GM21526 (cell line): Measurements from ENCODE around the gene ANKRA2.
"Not testable (repeated sequence)": the region's sequence is repeated elsewhere in the genome, so short reads cannot be mapped to it uniquely, and the experiment has no call there.

Experiments
- ATAC-seq: cut with Tn5 transposase; IDR thresholded peaks from one replicate; pipeline ENCODE4 v1.9.1; 2021; ENCODE audit warnings: moderate library complexity; ENCODE audit not compliant: unreplicated experiment, low FRiP score

ANKRA2 gene

DNA sequence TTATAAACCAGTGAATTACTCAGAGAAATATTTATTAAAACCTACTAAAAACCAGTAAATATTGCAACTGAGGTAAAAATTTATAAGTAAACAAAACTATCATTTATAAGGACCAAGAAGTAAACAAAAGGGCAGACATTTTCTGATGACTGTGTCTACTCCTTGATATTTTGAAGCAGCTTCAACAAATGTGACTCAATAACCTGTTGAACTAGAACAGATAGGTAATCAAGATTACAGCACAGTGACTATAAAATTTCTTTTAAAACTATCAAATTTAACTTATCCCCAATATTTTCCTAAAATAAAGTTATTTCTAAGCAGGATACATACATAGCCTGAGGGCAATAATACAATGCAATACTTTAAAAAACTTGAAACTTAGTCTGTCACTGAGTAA lies 12.8 kb downstream of the ANKRA2 start:
- no peak for ATAC-seq

DNA sequence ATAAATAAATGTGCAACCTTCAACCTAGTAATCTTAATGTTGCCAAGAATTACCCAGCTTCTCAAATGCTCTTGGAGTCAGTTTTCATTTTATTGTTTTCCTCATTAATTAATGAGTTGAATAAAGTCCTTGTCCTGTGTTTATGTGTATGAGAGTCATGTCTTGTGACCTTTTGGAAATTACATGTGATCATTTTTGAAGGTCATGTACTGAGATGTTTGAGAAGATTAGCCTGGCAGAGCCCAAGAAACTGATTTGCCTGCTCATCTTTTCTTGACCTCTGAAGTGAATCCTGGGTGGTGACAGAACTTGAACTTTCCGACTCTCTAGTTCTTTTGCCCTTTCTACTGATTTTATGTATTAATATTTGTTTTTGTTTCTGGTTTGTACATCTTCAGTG lies 15.4 kb downstream of the ANKRA2 start:
- ATAC-seq = no peak

DNA sequence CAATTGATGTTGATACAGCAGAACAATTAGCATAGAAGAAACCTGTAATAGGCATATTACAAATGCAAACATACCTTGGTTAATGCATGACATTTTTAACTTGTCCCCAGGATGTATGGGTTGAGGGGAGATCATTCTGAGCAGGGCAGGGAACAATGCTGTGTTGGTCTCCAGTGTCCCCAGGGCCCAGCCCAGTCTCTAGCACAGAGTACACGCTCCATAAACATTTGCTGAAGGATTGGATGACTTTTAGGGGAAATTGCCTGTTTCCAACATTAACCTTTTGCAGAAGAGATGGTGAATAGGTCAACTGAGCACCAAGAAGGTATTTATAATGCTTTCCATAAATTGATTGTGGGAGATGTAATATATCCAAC lies 20.0 kb downstream of the ANKRA2 start:
- ATAC-seq = no peak

DNA sequence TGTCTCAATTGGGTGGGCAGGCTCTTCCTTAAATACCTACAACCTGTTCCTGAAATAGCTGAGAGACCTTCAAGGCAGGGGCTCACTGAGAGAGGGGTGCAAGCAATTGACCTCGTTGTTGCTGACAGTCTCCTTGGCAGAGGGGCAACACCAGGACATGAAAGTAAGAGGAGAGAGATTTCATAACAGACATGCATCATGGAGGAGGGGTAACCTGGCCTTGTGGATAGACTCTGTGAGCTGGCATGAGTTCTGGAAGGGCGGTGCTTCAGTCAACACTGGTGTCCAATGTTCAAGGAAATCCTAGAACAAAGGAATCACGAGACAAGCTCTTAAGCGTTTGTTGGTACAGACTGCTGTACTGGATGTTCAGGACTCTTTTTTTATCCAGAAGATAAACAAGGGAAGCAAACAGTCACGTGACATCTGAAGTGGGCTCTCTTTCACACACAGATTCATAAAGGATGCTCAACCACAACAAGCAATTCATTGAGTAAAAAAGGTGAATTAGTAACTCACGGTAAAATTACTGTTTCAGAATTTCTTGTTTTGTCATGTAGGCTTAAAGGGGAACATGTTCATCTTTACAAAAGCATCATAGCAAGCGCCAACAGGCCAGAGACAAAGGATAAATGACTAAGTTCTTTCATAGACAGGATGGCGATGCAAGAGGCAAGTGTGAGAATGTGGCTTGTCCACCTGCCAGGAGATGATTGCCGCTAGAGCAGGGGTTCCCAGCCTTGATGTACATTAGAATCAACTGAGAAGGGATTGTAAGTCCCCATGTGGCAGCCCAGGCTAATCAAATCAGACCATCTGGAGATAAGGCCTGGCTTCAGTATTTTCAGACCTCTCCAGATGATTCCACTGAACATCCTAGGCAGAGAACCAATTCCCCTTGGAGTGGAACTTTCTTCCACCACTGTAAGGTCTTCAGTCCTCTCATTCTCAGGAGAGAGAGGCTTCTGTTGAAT lies 20.7 kb downstream of the ANKRA2 start:
- no peak for ATAC-seq

DNA sequence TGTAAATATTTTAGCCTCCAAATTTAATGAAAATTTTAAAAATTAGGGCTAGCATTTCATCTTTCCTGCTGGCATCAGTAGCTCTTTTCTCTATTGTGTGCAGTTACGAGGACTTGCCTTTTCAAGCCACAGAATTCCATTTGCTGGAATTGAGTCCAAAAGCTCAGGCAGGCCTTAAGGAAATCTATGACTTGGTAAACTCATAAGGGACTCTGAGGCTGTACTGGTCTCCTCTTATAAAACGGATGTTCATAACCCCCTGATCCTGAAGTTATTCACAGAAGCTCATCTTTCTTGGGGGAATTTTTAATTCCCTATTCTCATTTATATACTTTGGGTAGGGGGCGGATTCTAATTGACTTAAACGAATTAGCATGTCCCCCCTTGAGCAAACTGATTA lies 23.4 kb downstream of the ANKRA2 start:
- no peak for ATAC-seq

DNA sequence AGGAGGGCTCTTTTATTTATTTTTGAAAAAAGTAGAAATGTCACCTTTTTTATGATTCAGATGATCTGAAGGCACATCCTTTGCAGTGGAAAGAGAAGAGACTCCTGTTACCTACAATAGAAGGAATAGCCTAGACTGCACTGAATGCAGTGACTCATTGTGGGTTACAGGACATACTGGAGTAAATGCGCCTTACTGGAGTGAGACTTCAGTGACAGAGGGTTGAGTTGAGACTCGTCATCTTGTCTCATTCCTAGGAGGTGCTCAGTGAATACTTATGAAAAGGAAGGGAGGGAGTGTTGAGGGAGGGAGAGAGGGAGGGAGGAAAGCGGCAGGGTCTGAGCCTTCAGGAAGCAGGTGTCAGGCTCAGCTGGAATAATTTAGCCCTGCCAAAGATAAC lies 25.2 kb downstream of the ANKRA2 start:
- no peak for ATAC-seq

DNA sequence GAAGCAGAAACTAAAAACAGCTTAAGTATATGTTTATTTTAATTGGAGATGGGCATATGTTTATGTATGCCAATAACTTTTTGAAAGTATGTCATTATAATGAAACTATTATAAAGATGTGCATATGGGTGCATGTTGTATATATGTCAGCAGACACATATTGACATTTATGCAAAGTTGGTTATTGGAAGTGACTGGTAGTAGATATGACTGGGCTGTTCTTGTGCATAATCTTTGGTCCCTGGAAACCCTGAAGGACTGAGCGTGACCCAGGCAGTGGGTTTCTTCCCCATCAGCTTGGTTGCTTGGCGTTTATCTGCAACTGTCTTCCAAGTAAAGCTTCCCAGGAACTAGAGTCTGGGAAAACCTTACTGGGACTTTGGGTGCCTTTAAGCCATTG lies 25.7 kb downstream of the ANKRA2 start:
- ATAC-seq = no peak

DNA sequence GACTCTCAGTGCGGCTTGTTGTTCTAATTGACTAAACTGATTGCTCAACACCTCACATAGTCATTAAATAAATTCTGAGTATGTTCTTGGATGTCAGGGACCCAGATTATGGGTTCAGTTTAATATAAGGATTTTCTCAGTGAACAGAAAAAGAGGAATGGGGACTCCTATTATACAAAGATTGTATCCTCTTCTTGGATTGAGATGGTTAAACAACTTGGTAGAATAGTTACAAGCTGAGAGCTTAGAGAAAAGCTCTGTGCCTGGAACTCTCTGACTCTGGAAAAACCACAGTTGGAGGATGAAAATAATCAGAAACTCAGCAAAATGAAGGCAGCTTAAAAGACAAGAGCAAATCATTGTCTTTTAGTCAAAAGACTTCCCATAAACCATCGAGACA lies 30.5 kb downstream of the ANKRA2 start:
- no peak for ATAC-seq

DNA sequence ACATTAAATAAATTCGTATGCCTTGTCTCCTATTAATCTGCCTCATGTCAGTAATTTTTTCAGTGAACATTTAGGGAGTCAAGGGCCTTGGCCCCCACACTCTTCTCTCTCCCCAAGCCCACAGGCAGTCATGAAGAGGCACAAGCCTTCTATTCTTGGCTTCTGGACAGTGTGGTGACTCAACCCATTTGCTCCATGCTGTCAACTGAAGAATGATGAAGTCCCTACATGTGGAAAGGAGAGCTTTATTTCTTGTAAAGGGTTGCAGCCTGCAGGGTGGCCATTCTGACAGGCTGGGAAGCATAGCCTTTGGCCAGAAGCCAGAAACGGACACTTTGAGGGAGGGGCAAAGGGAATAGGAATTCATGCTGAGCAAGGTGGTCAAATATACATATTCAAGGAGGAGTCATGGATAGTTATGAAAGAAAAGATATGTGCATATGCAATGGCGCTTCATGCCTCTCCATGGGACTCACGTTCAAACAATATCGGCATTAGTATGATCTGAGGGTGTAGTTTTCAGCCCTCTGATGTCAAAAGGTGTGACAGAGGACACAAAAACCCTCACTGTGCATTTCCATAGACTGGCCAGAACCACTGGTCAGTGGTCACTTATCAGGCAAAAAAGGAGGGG lies 31.3 kb downstream of the ANKRA2 start:
- ATAC-seq = no peak

DNA sequence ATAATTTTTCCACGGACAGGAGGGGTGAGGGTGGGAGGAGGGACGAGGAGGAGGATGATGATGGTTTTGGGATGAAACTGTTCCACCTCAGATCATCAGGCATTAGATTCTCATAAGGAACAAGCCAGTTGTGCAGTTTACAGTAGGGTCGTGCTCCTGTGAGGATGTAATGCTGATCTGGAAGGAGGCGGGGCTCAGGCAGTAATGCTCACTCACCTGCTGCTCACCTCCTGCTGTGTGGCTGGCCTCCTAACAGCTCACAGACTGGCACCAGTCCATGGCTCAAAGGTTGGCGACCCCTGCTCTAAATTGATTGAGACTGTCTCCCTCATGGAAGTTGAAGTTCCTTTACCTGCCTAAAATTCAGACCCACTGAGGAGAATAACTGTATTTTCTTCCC lies 33.2 kb downstream of the ANKRA2 start:
- ATAC-seq = no peak

DNA sequence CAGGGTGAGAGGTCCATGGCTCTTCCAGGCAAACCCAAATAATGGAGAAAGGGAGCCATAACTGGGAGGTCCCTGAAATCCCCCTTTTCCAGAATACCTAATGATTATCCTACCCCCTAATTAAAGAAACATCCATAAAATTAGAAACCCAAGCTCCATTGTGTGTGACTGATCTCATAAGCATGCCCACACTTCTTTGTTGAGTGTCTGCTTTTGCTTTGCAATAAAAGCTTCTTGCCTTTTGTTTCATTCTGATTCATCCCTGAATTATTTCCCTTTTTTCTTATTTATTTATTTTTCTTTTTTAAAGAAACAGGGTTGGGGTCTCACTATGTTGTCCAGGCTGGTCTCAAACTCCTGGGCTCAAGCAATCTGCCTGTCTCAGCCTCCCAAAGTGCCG lies 34.1 kb downstream of the ANKRA2 start:
- no peak for ATAC-seq

DNA sequence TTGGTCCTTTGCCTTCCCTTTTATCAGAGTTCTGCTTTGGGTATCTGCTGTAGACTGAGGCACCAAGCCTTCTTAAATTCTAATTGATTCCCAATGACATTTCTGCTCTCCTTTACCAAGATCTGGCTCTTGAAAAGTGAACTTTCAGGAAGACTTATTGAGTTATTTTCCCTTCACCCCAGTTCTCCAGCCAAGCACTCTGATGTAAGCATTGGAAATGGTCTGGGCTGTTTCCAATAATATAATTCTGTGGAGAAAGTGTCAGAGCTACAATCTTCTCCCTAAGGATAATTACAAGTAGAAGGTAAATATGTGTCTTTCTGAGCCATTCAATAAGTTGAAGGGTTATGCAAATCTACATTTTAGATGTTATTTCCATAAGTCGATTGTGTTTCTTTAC lies 36.4 kb downstream of the ANKRA2 start:
- ATAC-seq = no peak

DNA sequence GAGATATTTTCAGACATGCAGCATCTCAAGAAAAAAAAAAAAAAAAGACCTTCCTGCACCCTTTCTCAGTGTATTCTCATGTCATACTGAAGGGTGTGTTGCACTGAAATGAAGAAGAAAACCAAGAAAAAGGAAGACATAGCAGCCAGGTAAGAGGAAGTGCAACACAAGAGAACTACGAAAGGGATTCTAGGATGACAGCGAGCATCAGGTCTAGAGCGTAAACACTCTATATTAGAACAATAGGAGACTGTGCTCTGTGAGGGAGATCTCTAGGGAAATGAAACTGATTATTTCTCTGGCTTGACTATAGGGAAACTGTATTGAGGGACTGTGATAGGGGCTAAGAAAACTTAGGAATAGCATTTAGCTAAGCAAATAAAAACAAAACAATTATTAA lies 37.2 kb downstream of the ANKRA2 start:
- no peak for ATAC-seq

DNA sequence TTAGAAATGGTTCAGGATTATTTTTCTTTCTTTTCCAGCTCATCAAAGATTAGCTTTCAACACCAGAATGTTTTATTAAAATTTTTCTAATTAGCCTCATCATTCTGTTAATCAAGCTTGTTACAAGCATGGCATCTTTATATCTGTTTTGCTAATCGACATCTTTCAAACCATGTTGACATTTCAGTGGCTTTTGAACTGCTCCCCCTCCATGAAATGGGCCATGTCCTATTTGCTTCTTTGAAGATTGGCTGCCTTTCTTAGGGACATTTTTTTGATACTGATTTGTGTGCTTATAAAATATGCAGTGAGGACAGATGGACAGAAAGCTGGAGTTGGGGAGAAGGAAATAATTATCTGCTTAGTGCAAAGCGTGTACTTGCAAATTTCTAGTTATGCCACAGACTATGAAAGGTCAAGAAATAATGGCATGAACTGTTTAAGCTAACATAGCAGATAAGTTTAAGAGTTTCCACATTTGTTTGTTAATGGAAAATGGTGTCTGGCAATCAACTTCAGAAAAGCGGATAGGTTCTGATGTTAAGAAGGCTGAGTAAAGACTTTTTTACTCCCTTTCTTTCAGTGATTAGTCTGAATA lies 39.7 kb downstream of the ANKRA2 start:
- ATAC-seq = no peak

DNA sequence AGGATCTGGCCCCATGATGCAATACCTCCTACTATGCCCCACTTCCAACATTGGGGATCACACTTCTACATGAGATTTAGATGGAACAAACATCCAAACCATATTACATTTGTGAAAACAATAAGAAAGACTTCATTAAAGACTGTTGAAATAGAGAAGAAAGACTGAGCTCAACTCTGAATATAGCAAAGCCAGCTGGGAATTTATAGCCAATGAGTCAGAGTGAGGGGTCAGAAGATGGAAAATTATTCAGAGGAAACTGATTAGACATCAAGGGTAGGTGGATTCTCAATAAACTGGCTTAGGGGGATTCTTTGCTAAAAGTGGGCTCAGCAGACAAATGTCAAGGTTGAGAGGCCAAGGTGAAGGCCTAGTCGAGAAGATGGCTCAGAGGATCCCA lies 41.6 kb downstream of the ANKRA2 start:
- ATAC-seq = no peak

DNA sequence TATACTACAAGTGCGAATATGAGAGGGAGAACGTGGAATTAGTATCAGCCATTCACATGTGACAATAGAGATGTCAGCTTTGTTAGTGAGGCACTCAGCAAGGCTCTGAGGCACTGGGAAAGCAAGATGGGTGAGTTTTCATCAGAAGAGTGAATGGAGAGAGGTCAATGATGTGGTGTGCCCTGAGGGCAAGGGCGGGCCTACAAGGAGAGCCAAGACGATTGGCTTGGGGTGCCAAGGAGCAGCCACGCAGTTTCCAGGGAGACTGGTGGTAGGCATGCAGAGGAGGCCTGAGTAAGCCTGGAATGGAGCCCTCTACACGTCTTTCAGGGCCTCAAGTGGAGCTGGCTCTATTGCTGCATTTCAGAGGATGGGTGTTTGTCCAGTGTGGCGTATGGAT lies 42.5 kb downstream of the ANKRA2 start:
- no peak for ATAC-seq

DNA sequence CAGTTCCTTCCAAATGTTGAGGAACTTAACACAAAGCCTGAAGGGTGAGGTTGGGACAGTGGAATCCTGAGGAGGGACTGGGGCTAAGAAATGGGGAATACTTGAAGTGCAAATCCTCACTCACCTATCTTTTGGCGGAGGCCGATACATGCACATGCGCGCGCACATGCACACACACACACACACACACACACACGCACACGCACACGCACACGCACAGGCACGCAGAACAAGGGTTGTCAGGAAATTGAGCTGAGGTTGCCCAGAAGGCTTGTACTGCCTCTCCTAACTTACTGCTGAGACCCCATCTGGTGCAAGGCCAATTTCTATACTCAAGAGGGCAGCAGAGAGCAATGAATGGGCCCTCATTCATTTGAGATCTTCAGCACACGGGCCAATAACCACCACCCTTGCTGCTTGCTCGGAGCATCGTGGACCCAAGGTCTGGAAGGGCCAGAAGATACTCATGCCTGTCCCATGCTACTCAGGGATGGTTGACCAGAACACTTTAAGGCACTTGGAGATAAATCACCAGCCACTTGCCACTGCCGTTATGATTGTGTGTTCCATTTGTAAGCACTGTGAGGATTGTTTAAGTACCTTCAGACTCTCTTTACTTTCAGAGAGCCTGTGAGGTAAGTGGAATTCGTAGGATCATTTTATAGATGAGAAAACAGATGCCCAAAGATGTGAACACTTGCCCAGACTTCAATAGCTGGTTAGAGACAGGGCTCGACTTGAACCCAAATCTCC lies 45.7 kb downstream of the ANKRA2 start:
- ATAC-seq = peak; percentile 86

DNA sequence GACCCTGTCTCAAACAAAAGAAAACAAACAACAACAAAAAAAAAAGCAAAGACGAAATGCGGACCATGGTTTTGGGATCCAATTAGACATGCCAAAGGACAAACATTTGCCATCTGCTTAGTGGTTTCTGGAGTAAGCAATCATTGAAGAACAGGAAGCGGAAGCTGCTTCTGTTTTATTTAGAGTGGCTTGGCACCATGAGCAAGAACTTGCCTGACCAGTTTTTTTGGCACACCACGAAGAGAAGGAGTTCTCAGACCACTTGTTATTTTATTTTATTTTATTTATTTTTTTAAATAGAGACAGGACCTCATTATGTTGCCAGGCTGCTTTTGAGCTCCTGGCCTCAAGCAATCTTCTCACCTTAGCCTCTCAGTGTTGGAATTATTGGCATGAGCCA lies 50.2 kb downstream of the ANKRA2 start:
- no peak for ATAC-seq

DNA sequence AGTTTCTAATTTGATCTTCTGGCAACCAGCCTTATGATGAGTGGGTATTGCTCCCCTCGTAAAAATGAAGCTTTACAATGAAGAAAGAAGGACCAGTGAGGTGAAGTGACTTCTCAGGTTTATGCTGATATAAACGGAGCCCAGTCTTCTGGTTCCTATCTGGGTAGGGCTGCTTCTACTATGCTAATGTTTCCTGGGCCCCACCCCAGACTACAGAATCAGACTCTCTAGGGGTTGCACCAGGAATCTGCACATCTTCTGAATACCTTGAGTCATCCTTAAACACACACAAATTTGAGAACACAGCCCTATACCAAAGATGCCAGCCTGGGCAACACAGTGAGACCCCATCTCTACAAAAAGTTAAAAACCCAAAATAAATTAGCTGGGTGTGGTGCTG lies 51.0 kb downstream of the ANKRA2 start:
- no peak for ATAC-seq

DNA sequence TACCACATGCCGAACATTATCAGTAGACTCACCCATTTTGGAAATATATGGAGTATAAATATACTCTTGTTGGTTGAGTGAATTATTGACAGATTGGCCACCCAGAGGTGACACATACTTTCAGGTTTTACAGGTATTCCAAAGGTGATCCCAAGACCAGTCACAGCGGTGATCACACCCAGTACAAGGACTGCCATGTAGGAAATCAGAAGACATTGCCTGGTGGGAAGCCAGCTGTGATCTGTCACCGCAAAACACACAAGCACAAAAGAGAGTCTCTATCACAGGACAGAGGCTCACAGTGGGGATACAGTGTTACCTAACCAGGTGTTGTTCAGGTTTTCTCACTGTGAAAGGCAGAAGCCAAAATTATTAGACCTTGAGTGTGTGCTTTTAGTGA lies 51.4 kb downstream of the ANKRA2 start:
- ATAC-seq = no peak

DNA sequence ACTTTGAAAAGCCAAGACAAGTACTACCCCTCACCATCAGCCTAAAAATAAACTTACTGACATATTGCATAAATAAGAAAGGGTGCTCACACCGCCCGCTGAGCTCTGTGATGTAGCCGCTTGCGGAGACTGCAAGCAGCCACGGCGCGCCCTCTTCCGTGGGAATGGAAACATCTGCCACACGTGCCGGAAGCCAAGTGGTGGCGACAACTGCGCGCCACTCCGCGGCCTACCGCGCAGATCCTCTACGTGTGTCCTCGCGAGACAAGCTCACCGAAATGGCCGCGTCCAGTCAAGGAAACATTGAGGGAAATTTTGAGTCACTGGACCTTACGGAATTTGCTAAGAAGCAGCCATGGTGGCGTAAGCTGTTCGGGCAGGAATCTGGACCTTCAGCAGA lies 56.9 kb downstream of the ANKRA2 start:
- not testable (repeated sequence) for ATAC-seq
